ENCODE measurements around the gene PARP6. TPM values are rescaled to one million over a fixed set of nuclear protein-coding genes. Genes with fewer than 3 reads are reported as not detected.

Gene PARP6
- total RNA-seq, 1 experiment from 2014 or later, result 41.9 TPM

DNA sequence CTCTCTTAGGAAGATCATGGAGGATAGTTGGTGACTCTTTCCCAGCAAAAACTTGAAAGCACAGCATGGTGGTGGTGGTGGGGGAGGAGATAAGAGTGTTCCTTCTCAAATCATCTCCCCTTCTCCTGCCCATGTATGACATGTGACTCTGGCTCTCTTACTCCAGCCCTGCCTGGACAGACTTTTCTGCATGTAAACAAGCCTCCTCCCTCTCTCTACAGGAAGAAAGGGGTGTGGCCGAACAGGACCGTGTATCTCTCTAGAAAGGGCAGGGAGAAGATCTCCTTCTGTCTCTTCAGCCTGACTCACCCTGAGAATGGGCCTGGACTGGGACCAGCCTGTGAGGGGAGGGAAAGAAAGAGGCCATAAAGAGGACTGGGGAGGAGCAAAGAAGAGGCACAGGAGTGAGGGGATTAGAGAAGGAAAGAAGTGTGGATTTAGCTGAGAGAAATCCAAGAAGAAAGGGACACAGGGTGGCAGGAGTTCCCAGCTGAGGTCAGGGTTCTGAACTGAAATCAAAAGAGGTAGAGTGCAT, 46.1 kb upstream of the PARP6 start (continued):
- TF ChIP-seq MXD4 (CRISPR knock-in tag; IDR thresholded peaks at IDR 0.05; ENCODE audit: borderline replicate concordance) (no peak), FOXK1 (CRISPR knock-in tag; IDR thresholded peaks at IDR 0.05) (no peak), SP1 (CRISPR knock-in tag; conservative IDR thresholded peaks at IDR 0.05) (no peak), IRF2 (CRISPR knock-in tag; IDR thresholded peaks at IDR 0.05; ENCODE audit: borderline replicate concordance, low read depth) (no peak), TCF7 (CRISPR knock-in tag; IDR thresholded peaks at IDR 0.05; ENCODE audit: low read depth) (no peak), SMAD4 (CRISPR knock-in tag; IDR thresholded peaks at IDR 0.05) (no peak)
- TF ChIP-seq, protein P1, sequence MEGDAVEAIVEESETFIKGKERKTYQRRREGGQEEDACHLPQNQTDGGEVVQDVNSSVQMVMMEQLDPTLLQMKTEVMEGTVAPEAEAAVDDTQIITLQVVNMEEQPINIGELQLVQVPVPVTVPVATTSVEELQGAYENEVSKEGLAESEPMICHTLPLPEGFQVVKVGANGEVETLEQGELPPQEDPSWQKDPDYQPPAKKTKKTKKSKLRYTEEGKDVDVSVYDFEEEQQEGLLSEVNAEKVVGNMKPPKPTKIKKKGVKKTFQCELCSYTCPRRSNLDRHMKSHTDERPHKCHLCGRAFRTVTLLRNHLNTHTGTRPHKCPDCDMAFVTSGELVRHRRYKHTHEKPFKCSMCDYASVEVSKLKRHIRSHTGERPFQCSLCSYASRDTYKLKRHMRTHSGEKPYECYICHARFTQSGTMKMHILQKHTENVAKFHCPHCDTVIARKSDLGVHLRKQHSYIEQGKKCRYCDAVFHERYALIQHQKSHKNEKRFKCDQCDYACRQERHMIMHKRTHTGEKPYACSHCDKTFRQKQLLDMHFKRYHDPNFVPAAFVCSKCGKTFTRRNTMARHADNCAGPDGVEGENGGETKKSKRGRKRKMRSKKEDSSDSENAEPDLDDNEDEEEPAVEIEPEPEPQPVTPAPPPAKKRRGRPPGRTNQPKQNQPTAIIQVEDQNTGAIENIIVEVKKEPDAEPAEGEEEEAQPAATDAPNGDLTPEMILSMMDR (IDR thresholded peaks at IDR 0.05), result no peak
- TF ChIP-seq, protein P2, sequence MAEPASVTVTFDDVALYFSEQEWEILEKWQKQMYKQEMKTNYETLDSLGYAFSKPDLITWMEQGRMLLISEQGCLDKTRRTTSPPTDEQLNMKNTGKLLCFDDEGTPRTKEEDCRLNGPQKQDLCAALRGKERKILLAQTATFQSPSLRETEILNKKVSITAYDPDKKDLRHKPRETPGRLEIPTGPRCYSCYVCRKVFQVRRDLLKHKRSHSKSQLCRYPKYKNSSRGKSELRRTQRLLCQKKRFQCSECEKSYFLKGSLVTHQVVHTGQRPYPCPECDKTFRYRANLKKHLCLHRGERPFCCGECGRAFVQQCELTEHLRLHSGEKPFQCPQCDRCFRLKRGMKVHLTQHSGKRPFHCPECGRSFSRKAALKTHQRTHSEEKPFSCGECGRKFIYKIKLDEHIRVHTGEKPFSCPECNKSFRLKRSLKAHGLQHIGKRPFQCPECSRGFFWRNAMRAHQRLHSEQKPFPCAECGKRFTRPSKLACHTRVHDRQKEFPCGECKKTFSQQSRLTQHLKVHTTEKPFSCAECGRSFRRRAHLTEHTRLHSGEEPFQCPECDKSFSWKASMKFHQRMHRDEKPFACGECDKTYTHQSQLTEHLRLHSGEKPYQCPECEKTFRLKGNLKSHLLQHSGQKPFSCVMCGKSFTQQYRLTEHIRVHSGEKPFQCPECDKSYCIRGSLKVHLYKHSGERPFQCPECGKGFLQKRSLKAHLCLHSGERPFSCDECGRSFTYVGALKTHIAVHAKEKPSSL (CRISPR knock-in tag; conservative IDR thresholded peaks at IDR 0.05), result no peak
- TF ChIP-seq, protein P3, sequence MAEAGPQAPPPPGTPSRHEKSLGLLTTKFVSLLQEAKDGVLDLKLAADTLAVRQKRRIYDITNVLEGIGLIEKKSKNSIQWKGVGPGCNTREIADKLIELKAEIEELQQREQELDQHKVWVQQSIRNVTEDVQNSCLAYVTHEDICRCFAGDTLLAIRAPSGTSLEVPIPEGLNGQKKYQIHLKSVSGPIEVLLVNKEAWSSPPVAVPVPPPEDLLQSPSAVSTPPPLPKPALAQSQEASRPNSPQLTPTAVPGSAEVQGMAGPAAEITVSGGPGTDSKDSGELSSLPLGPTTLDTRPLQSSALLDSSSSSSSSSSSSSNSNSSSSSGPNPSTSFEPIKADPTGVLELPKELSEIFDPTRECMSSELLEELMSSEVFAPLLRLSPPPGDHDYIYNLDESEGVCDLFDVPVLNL (CRISPR knock-in tag; IDR thresholded peaks at IDR 0.05; ENCODE audit: borderline replicate concordance, low read depth), result no peak
- TF ChIP-seq, protein P4, sequence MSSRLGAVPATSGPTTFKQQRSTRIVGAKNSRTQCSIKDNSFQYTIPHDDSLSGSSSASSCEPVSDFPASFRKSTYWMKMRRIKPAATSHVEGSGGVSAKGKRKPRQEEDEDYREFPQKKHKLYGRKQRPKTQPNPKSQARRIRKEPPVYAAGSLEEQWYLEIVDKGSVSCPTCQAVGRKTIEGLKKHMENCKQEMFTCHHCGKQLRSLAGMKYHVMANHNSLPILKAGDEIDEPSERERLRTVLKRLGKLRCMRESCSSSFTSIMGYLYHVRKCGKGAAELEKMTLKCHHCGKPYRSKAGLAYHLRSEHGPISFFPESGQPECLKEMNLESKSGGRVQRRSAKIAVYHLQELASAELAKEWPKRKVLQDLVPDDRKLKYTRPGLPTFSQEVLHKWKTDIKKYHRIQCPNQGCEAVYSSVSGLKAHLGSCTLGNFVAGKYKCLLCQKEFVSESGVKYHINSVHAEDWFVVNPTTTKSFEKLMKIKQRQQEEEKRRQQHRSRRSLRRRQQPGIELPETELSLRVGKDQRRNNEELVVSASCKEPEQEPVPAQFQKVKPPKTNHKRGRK (CRISPR knock-in tag; IDR thresholded peaks at IDR 0.05; ENCODE audit: borderline replicate concordance), result no peak
- TF ChIP-seq, protein P5, sequence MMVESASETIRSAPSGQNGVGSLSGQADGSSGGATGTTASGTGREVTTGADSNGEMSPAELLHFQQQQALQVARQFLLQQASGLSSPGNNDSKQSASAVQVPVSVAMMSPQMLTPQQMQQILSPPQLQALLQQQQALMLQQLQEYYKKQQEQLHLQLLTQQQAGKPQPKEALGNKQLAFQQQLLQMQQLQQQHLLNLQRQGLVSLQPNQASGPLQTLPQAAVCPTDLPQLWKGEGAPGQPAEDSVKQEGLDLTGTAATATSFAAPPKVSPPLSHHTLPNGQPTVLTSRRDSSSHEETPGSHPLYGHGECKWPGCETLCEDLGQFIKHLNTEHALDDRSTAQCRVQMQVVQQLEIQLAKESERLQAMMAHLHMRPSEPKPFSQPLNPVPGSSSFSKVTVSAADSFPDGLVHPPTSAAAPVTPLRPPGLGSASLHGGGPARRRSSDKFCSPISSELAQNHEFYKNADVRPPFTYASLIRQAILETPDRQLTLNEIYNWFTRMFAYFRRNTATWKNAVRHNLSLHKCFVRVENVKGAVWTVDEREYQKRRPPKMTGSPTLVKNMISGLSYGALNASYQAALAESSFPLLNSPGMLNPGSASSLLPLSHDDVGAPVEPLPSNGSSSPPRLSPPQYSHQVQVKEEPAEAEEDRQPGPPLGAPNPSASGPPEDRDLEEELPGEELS (CRISPR knock-in tag; IDR thresholded peaks at IDR 0.05), result no peak

DNA sequence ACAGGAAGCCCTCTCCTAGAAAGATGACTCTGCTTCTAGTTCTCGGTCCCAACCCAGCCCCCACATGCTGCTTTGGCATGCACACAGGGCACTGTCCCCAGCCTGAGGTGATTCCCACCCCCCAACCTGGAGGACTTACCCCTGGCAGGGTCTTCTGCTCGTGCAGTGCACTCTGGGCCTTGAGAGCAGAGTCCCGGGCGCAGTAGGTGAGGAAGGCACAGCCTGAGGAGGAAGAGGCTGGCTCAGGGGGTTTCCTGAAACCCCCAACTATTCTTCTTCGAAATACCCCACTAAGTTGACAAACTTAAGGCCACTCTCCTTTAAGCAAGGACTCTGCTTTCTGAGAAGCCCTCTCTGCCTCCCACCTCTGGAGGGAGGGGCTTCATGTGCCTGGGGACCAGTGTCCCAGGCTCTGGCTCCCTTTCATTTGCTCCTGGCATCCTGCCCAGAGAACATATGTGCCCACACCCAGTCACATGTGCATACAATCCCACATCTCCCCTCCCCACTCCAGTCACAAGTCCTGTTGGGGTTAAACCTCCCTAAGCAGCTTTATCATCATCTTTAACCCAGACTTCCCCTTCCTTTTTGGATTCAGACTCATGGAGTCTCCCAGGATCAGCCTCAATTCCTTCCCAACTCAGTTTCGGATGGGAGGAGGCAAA, 43.5 kb upstream of the PARP6 start:
- DNase-seq (ENCODE audit: low spot score) (no peak), ATAC-seq (no peak)
- ChIA-PET POLR2A (no interaction called here), CTCF (no interaction called here)
- H3K4me3 Mint-ChIP-seq, result no peak overlapping the region
- peaks cover 59% of the 10 kb centered on the region for H3K27me3 Mint-ChIP-seq (ENCODE audit: low read depth)
- H3K4me1 Mint-ChIP-seq, result peaks cover 10% of the 10 kb centered on the region
- no peak overlapping the region for H3K27ac Mint-ChIP-seq
- no peaks in the 10 kb centered on the region for H3K9me3 Mint-ChIP-seq
- H3K36me3 Mint-ChIP-seq, result no peaks in the 10 kb centered on the region
- TF ChIP-seq, protein P6, sequence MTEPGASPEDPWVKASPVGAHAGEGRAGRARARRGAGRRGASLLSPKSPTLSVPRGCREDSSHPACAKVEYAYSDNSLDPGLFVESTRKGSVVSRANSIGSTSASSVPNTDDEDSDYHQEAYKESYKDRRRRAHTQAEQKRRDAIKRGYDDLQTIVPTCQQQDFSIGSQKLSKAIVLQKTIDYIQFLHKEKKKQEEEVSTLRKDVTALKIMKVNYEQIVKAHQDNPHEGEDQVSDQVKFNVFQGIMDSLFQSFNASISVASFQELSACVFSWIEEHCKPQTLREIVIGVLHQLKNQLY (CRISPR knock-in tag; IDR thresholded peaks at IDR 0.05), result no peak
